Skeletal muscle tissue (tissue), 4 donors: ENCODE measurements around the gene AUTS2. TPM values are rescaled to one million over a fixed set of nuclear protein-coding genes. Genes with fewer than 3 reads are reported as not detected.

Source experiments
- H3K27ac ChIP-seq: one replicate; pipeline ENCODE4 v1.7.0; 2013; ENCODE audit warnings: mild to moderate bottlenecking, low read depth, low read length, inconsistent platforms
- H3K27me3 ChIP-seq, 3 donors: one replicate each; pipeline ENCODE4 v1.7.0; 2013; ENCODE audit warnings: low read length in 3 of 3; ENCODE audit not compliant: control insufficient read depth in 3 of 3, insufficient read depth in 3 of 3
- H3K36me3 ChIP-seq, 3 donors: one replicate each; pipeline ENCODE4 v1.7.0; 2013; ENCODE audit warnings: low read length in 3 of 3; ENCODE audit not compliant: control insufficient read depth in 3 of 3, insufficient read depth in 3 of 3
- H3K4me1 ChIP-seq, 3 donors: one replicate each; pipeline ENCODE4 v1.7.0; 2013; ENCODE audit warnings: low read length in 3 of 3, mild to moderate bottlenecking in 3 of 3; ENCODE audit not compliant: control insufficient read depth in 3 of 3, insufficient read depth in 3 of 3
- H3K4me3 ChIP-seq, 3 donors: one replicate each; pipeline ENCODE4 v1.7.0; 2013; ENCODE audit warnings: low read length in 3 of 3
- H3K9ac ChIP-seq, 3 donors: one replicate each; pipeline ENCODE4 v1.7.0; 2013; ENCODE audit warnings: low read length in 3 of 3, mild to moderate bottlenecking in 3 of 3, moderate library complexity in 2 of 3, low read depth in 1 of 3
- H3K9me3 ChIP-seq, 3 donors: one replicate each; pipeline ENCODE4 v1.7.0; 2013; ENCODE audit warnings: low read length in 3 of 3; ENCODE audit not compliant: control insufficient read depth in 3 of 3
- total RNA-seq: library from RNA; depleted of rRNA; stranded (reverse); fragments of >200 nt; gene quantifications from one replicate; pipeline ENCODE4 v1.2.3, GENCODE V29; 2014
- donor health status: Osteomylitis.

The AUTS2 gene
- total RNA-seq, 1 donor from 2014 or later = 43.3 TPM

DNA sequence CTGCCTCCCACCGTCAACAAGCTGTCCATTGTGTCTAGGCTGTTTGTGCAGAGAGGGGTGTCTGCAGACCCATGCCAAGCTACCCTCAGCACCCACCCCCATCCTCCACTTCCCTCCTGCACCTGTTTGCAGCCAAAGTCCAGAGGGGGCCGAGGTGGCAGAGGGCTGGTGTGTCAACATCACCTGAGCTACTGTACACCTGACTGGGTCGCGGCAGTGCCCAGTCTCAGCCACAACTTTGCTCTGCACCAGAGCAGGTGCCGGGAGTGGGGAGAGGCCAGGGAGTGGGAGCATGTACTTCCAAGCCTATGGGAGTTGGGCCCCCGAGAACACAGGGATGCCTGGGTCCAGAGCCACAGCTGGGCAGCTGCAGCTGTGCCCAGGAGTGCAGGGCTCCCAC lies 93.1 kb downstream of the AUTS2 start:
- Histone ChIP-seq H3K27ac (no peak overlapping the region), H3K4me3 (no peak overlapping the region), H3K36me3 (no peaks in the 10 kb centered on the region), H3K9ac (no peak overlapping the region), H3K9me3 (no peaks in the 10 kb centered on the region), H3K27me3 (no peaks in the 10 kb centered on the region), H3K4me1 (no peaks in the 10 kb centered on the region)

DNA sequence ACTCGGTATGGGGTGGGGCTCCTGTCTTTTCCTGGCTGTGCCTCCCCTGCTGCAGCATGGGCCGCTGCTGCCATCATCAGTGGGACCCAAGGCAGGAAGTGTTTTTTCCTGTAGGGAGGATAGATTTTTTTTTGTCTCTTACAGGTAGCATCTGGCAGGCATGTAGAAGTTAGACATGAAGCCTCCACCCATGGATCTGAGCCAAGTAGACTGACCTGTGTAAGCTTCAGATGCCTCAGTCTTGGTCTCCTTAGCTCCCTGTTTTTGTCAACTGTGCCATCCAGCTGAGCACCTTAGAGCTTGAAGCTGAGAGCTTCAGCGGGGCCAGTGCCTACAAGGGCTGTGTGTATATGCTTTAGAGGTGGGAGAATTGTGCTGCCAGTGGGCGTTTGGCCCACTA lies 93.5 kb downstream of the AUTS2 start:
- H3K27me3 ChIP-seq = no peaks in the 10 kb centered on the region
- H3K4me3 ChIP-seq = no peak overlapping the region
- no peak overlapping the region for H3K9ac ChIP-seq
- H3K27ac ChIP-seq = no peak overlapping the region
- no peaks in the 10 kb centered on the region for H3K9me3 ChIP-seq
- H3K4me1 ChIP-seq = no peaks in the 10 kb centered on the region
- no peaks in the 10 kb centered on the region for H3K36me3 ChIP-seq

DNA sequence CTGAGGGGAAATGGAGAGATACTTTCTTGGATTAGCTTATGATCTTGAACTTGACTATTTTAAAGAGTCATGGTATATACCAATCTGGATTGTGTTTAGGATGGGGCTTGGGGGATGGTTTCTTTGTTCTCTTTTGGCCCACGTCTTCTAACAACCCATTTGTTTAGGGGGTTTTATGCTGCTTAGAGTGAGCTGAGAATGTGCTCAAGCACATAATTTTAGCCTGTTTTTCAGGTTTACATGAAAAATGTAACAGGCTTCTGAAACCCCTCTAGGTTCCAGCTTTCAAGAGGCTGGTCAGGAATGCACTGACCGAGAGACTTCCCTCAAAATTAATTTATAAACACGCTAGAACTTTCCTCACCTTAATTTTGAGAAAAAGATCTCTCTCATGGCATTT lies 94.3 kb downstream of the AUTS2 start:
- no peak overlapping the region for H3K9ac ChIP-seq
- H3K27ac ChIP-seq = no peak overlapping the region
- H3K27me3 ChIP-seq = no peaks in the 10 kb centered on the region
- H3K9me3 ChIP-seq = no peaks in the 10 kb centered on the region
- H3K4me3 ChIP-seq = no peak overlapping the region
- no peaks in the 10 kb centered on the region for H3K4me1 ChIP-seq
- H3K36me3 ChIP-seq = no peaks in the 10 kb centered on the region

DNA sequence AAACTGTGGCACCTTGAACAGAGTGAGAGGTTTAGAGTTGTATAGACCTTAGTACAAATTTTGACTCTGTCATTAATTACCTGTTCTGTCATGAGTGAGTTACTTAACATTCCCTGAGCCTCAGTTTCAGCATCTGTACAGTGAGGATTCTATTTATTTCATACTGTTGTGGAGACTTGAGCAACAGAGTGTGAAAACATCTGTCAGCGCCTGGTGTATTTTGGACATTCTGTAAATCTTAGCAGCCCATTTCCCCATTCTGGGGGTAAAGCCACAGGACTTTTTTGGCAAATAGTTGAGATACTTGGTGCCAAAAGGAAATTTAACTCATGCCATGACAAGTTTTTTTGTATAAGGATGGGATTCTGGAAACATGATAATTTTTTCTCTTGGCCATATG lies 94.8 kb downstream of the AUTS2 start:
- H3K36me3 ChIP-seq = no peaks in the 10 kb centered on the region
- H3K9ac ChIP-seq = no peak overlapping the region
- H3K27ac ChIP-seq = no peak overlapping the region
- H3K4me1 ChIP-seq = no peaks in the 10 kb centered on the region
- no peaks in the 10 kb centered on the region for H3K9me3 ChIP-seq
- no peak overlapping the region for H3K4me3 ChIP-seq
- H3K27me3 ChIP-seq = no peaks in the 10 kb centered on the region

DNA sequence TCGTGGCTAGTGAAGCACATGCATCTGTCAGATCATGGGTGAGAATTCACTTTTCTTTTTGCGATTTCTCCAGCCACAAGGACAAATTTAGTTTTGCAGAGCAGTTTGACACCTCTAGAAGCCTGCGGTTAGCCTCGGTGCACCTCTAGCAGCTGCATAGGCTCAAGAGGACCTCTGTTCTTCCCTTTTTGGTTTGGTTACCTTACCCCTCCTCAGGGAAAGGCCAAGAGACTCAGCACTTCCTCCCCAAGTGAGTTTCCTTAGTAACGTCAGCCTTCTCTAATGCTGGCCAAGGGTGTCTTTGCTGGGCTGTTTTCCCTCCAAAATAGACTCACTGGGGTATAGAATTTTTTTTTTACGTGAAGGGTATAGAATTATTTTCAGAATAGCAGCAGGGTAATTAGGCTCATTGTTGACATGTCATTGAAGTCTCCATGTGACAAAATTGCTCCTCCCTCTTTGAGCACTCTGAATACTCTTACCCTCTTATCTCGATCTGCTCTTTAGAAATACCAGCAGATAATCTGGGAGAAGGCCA lies 97.8 kb downstream of the AUTS2 start:
- H3K9ac ChIP-seq = no peak overlapping the region
- H3K36me3 ChIP-seq = no peaks in the 10 kb centered on the region
- no peaks in the 10 kb centered on the region for H3K27me3 ChIP-seq
- H3K9me3 ChIP-seq = no peaks in the 10 kb centered on the region
- H3K4me1 ChIP-seq = no peaks in the 10 kb centered on the region
- no peak overlapping the region for H3K27ac ChIP-seq
- no peak overlapping the region for H3K4me3 ChIP-seq

DNA sequence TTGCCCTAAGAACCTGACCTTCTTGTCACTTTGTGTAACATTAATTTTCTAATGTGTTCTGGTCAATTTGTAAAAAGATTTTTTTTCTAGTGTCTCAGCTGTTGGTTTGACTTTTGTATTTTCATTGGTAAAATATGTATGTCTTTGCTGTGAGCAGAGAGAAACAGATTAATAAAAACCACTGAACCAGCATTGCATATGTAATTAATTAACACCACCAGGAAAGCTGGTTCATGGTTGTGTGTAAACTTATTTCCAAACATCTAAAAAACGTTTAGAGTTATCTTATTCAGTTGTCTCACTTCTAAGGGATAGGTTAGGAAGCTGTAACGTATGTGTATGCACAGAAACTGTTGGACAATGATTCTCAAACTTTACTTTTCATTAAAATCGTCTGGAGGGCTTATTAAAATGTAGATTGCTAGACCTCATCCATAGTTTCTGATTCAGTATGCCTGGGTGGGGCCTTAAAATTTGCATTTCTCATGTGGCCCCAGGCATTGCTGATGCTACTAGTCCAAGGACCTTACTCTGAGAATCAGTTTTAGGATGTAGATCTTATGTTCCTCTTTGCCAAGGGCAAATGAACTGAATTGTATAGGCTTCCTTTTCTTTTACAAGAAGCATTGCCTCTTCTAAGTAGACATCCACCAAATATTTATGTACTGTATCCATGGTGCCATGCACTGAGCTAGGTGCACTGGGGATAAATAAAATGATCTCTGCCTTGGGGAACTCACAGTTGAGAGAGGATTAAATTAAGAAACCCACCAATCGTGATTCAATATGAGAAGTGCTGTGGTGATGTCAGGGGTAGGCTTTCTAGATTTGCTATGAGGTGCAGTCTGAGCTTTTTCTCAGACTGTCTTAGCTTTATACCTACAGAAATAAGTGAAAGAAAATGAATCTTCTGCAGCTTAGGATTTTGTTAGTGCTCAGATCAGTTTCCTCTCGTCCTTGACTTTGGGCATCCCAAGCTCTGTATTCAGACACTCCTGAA lies 98.7 kb downstream of the AUTS2 start:
- Histone ChIP-seq H3K9ac (no peak overlapping the region), H3K4me1 (no peaks in the 10 kb centered on the region), H3K27me3 (no peaks in the 10 kb centered on the region), H3K27ac (no peak overlapping the region), H3K9me3 (no peaks in the 10 kb centered on the region), H3K4me3 (no peak overlapping the region), H3K36me3 (no peaks in the 10 kb centered on the region)

DNA sequence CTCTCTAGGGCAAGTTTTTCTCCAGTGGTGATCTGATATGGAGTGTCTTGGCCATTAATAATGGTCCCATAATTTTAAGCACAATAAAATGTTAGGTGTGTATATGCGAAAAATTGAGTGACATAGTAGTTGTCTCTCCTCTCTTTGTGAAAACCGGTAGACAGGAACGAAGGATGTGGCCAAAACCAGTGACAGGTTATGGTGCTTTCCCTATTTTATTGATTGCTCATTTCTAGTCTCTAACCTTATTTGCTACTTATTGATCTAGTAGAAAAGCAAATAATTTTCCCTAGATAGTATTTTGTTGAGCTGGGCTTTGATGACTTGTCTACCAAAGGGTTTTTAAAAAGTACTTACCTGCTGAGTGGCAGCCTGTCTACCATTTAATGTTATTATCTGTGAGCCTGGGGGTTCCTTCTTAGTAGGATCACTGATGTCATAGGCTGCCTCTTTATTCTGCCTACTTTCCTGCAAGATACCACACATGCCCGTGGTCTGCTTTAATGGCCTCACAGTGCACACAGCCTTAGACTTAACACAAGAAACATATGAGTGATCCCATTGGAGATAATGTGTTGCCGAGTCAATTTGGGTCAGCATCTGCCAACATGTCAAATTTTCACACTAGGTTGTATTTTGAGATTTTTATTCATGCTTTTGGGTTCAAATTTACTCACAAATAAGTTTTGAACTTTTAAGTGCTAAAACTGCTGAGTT lies 100.0 kb downstream of the AUTS2 start:
- Histone ChIP-seq H3K4me3 (no peak overlapping the region), H3K4me1 (no peaks in the 10 kb centered on the region), H3K9me3 (no peaks in the 10 kb centered on the region), H3K9ac (no peak overlapping the region), H3K36me3 (no peaks in the 10 kb centered on the region), H3K27me3 (no peaks in the 10 kb centered on the region), H3K27ac (no peak overlapping the region)

DNA sequence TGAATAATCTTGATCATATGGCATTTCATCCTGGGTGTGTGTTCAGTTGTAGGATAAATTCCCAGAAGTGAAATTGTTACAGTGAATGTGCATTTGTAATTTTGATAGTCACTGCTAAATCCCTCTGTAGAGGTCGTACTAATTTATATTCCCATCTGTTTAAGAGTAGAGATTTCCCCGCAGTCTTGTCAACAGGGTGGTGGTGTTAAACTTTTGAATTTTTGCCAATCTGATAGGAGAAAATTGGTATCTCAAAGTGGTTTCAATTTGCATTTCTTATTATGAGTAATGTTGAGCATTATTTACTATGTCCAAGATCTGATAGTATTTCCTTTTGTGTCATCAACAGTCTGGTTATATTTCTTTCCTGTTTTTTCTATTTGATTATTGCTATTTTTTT lies 101.7 kb downstream of the AUTS2 start:
- no peak overlapping the region for H3K27ac ChIP-seq
- no peak overlapping the region for H3K9ac ChIP-seq
- H3K27me3 ChIP-seq = no peaks in the 10 kb centered on the region
- no peaks in the 10 kb centered on the region for H3K9me3 ChIP-seq
- H3K4me1 ChIP-seq = no peaks in the 10 kb centered on the region
- no peaks in the 10 kb centered on the region for H3K36me3 ChIP-seq
- H3K4me3 ChIP-seq = no peak overlapping the region

DNA sequence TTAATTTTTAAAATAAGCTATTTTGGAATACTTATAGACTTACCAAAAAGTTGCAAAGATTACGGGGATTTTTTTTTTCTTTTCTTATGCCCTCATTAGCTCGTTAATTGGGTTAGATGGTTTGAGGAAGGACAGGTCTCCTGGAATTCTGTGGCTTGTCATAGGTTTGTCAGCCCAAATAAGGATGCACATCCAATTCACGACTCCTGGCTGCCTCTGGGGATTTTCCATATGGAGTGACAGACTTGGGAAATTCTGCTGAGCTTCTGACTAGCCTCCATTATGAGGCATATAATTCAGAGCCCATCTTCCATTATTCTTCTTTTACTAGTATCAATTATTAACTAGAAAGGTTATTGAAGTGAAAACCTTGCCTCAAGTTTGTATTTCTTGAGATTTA lies 102.1 kb downstream of the AUTS2 start:
- no peaks in the 10 kb centered on the region for H3K27me3 ChIP-seq
- no peaks in the 10 kb centered on the region for H3K36me3 ChIP-seq
- H3K9me3 ChIP-seq = no peaks in the 10 kb centered on the region
- no peak overlapping the region for H3K9ac ChIP-seq
- H3K27ac ChIP-seq = no peak overlapping the region
- no peak overlapping the region for H3K4me3 ChIP-seq
- no peaks in the 10 kb centered on the region for H3K4me1 ChIP-seq

DNA sequence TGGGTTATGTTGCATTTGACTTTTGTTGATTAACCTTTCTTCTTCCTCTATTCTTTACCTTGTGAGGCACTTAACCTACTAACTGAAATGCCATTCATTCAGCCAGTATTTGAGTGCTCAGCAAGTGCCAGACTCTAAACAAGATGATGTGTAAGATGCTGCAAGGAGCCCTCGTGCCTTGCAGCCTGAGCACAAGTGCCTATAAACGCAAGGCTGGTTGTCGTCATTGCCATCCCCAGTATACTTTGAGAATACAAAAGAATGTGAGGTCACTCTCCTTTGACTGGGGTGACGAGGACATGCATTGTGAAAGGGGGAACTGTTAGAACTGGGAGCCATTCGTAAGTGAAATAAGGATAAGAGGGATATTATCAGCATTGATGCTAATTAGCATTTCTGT lies 103.0 kb downstream of the AUTS2 start:
- H3K4me3 ChIP-seq = no peak overlapping the region
- no peaks in the 10 kb centered on the region for H3K9me3 ChIP-seq

More for the DNA sequence above, 103.0 kb downstream of the AUTS2 start:
- H3K27ac ChIP-seq = no peak overlapping the region
- H3K4me1 ChIP-seq = no peaks in the 10 kb centered on the region
- no peak overlapping the region for H3K9ac ChIP-seq
- H3K36me3 ChIP-seq = no peaks in the 10 kb centered on the region
- H3K27me3 ChIP-seq = no peaks in the 10 kb centered on the region
